Renal pelvis (tissue), 4 donors: ENCODE results near the gene GMDS. TPM values are rescaled to one million over a fixed set of nuclear protein-coding genes. Genes with fewer than 3 reads are reported as not detected.

Experiments used
- DNase-seq: peaks from one replicate; pipeline ENCODE4 v3.0.0-alpha.2; 2013
- polyA plus RNA-seq, 3 donors: library from polyadenylated mRNA; unstranded; fragments of 120-200 nt; gene quantifications; one replicate each; pipeline ENCODE4 v1.2.1, GENCODE V29; 2013; ENCODE audit not compliant: insufficient read length in 3 of 3

GMDS gene
- polyA plus RNA-seq, 3 donors = 66.8 to 76.2 (median 68.5) TPM

DNA sequence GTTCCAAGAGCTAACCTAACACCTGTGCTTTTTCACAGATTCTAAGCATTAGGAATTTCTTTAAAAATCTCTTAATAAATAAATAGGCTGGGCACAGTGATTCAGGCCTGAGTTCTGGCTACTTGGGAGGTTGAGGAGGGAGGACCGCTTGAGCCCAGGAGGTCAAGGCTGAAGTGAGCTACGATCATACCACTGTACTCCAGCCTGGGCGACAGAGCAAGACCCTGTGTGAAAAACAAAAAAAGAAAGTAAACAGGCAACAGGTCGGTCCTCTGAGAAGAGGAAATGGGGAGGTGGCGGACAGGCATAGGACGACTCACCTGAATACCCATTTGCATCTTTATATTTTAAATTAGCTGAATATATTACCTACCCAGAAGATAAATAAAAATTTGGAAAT is 26.5 kb downstream of the GMDS start:
- no peak for DNase-seq

DNA sequence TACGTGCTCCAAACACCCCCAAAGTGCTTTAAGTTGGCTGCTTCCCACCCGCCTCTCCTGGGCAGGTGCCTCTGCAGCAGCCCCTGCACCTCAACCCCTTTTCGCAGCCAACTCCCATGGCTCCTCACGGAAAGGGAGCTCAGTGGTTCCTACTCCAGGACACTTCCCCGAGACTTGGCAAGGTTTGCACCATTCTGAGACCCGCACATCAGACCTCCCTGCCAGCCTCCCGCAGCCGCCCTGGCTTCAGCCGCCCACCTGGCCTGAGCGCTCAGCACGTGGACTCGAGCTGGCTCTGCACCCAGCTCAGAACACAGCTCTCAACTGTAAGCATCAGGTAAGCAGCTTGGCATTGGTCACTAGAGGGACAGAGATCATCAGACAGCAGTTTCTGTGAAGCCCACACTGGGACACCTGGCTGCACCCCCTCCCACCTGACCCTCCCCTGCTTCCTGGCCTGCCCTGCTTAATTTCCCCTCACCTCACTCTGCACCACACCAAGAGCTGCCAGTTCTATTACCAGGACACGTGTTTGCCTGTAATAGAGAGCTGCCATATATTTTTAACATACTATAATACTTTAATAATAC is 28.5 kb downstream of the GMDS start:
- no peak for DNase-seq

DNA sequence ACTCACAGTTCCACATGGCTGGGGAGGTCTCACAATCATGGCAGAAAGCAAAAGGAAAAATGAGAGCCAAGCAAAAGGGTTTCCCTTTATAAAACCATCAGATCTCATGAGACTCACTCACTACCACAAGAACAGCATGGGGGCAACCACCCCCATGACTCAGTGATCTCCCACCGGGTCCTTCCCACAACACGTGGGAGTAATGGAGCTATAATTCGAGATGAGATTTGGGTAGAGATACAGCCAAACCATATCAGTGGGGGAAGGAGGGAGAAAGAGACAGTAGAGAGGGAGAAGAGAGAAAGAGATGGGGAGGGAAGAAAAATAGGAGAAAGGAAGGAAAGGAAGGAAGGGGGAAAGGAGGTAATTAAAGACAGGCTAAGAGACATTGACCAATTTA is 30.1 kb downstream of the GMDS start:
- no peak for DNase-seq

DNA sequence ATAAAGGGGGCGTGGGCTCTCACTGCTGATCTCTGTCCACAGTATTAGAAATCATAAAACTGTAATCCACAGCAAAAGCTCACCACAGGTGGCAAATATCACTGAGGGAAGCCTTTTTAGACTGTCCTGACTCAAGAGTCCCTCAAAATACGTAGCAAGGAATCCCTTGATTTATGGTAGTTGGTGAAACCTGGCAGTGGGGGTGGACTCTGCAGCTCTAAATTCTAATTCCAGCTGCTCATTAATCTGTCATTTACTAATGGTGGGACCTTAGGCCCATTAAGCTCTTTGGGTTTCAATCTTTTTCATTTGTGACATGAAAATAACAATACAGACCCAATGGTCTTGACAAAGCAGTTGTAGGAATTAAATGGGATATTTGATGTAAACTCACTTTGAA is 32.3 kb downstream of the GMDS start:
- peak; percentile 71 for DNase-seq

DNA sequence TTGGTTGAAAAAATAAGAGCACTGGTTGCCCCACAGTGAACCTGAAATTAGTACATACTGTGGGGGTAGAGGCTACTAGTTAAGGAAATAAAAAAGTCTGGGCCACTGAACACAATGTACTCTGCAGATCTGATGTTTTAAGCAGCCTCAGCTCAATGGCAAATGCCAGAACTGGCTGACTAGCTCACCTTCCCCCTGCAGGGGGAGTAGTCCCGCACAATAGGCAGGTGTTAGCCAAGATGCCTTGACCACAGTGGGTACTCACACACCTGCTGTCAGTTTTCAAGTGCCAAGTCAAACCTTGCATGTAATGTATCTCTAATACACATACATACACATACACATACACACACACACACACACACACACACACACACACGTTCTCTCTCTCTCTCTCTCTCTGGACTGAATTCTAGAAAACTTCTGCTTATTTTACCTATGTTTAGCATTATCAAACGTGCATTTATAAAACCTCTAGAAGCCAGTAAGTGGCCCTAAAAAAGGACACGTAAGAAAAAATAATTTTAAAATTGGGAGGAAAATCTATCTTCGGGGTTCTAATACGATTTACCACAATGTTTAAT is 36.1 kb downstream of the GMDS start:
- peak; percentile 35 for DNase-seq

DNA sequence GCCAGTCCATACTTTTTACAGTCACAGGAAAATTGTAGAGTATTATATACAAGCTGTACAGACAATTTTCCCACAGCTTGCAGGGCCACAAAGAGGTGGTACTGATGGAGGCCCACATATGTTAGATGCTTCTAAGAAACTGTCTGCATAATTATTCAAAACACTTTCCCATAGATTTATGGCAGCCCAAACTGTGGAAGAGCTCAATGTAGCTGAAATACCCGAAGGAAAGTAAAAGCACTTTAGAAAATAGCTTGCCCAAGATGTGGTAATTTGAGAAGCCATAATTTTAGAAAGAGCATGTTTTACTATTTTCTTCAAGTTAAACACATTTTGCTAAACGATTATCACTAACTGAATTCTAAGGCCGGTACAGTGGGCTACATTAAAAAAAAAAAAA is 36.9 kb downstream of the GMDS start:
- no peak for DNase-seq

DNA sequence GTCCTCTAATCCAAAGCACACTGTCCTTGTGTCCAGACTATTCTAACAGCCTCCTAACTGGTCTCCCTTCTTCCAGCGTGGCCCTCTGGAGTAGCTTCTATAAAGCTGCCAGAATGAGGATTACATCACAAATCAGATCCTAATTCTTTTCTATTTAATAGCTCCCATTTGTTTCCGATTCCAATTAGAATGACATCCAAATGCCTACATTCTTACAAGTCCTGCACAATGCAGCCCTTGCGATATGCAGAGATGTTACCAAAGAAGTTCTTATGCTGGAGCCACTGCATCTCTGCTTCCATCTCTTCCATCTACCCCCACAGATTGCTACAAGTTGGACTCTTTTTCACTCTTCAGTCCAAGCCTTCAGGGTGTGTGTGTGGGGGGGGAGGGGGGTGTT is 40.0 kb downstream of the GMDS start:
- DNase-seq = no peak

DNA sequence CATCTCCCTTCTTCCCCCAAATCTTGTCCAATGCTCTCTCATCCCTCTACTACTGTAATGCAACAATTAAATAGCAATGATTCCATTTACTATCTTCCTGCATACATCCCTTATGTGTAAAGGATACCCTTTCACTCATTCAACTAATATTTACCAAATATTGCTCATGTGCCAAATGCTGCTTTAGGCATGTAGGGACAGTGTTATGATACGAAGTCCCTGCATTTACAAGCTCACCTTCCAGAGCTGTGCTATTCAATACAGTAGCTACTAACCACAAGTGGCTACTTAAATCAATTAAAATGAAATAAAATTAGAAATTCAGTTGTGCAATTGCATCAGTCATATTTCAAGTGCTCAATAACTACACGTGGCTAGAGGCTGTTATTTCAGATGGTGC is 41.1 kb downstream of the GMDS start:
- no peak for DNase-seq

DNA sequence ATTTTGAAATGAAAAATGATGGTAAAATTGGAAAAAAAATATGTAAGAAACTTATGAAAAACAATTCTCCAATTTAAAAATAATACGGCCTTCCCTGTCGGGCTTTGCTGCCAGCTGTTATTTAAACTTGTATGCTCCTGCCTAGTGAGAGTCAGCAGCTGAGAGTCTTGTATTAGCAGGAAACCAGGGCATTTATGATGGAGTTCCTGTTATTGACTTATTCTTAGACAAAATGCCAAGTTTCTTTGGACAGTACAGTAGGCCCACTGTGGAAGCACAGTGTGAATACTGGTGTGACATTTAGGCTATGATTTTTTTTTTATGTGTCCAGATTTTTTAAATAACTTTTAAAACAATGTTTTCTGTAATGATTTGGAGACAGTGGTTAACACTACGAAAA is 42.1 kb downstream of the GMDS start:
- DNase-seq = no peak

DNA sequence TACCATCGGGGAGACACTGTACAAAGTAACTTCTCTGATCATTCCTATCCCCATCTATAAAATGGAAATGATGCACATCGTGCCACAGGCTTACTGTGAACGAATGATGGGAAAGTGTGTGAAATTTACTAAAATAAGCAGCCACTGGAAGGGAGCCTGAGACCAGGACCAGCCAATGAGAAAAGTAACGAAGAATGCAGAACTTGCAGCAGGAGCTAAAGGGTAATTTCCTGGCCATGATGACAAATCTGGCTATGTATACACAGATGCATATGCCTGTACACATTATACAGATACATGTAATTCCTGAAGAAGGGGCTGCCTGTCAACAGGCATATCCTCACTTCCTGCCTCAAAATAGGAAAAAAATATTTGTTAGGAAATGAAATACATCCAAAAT is 47.4 kb downstream of the GMDS start:
- DNase-seq = no peak

DNA sequence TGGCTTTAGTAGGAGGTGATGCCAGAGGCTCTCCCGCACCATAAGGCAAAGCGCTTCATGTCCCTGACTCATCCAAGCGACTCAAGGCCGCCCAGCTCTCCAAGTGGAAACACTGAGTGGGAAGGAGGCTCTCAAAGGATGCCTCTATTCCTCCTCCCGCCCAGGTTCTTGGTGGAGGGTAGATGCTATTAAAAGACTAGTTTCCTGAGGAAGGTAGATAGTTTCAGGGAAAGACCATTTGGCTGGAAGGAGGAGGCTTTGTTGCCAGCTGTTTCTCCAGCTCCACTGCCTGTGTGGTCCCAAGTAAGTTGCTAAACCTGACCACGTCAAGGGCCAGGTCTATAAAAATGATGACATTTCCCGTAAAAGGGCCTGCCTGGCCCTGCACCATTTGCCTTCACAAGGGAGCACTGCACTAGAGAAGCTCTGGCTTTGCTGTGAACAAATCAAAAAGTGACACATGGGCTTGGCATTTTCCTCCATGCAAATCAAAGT is 48.2 kb downstream of the GMDS start:
- no peak for DNase-seq

DNA sequence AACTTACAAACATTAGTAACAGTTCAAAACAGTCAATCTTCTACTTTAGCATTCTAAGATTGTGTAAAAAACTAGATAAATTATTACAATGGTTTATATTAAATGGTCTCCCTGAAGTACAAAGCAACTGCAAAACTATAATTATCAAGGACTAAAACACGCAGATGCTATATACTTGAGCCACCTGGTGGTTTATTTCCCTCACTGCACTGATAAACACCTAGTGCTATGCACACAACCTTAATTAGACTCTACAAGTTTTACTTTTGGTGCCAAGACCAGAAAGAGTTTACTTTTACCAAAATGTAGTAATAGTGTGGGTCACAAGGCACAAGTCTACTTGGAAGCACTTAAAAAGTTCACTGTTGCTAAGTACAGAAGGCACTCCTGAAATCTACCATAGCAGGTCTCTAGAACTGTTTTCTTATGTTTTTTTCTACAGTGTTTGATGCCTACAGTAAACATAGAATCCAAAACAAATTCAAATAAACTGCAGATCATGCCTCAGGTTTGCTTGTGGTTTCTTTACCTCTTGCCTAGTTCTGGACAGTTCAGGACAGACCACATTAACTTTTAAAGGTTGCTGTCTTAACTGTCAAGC is 49.2 kb downstream of the GMDS start:
- DNase-seq = peak; percentile 65

DNA sequence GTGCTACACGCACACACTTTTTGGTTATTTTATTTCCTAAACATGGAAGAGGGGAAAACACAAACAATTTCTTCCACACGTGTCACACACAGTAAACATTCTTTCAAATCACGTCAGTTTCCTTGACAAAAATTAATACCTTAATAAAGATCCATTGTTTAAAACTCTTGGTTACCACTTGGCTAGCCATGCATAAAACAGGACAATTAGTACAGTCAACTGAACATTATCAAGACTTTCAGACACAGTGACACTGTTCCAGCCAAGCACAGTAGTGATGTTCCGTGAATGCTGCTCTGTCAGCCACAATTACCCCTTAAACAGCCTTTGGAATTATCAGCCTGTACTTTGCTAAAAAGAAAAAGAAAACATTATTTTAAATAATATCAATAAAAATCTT is 50.8 kb downstream of the GMDS start:
- no peak for DNase-seq

DNA sequence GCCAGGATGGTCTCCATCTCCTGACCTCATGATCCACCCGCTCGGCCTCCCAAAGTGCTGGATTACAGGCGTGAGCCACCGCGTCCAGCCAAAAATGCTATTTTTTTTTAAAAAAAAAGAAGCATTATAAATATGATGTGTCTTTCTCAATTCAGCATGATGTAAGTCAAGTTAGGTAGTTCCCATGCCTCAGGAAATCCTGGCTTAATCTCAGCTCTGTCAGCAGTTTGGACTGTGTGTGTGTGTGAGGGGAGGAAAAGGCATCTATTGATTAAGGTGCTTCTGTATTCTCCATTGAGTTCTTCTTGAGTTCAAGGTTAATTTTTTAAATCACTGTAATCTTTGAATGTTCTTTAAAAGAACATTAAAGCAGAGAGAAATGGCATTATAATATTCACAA is 51.5 kb downstream of the GMDS start:
- no peak for DNase-seq

DNA sequence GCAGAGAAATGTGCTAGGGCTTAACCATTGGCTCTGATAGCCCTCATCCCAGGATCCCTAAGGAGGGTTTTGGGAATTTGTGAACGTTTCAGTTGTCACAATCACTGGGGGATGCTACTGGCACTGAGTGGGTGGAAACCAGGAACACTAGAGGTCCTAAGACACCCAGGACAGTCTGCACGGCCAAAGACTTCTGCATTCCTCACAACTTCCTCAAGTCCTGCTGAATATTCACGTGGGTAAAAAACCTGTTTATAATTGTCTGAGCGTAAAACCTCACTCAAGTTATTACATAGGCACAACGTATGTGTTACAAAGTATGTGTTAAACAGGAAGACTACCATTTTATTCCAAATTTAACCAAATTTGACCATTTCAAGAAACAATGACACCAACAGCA is 52.4 kb downstream of the GMDS start:
- DNase-seq = no peak

DNA sequence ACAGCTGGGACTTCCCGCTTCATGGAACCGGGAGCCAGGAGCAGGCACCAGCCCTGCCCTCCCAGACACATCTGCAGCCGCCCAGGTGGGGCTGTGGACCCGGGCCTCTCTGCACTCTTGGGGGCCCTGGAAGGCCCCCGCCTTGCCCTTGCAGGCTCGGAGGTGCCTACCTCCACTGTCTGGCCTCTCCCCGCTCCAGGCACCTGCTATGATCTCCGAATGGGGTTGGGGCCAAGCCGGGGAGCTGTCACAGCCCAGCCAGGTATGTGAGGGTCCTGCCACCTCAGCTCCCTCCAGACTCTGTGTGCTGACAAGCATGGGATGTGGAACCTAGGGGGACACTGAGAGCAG is 54.0 kb downstream of the GMDS start:
- no peak for DNase-seq

DNA sequence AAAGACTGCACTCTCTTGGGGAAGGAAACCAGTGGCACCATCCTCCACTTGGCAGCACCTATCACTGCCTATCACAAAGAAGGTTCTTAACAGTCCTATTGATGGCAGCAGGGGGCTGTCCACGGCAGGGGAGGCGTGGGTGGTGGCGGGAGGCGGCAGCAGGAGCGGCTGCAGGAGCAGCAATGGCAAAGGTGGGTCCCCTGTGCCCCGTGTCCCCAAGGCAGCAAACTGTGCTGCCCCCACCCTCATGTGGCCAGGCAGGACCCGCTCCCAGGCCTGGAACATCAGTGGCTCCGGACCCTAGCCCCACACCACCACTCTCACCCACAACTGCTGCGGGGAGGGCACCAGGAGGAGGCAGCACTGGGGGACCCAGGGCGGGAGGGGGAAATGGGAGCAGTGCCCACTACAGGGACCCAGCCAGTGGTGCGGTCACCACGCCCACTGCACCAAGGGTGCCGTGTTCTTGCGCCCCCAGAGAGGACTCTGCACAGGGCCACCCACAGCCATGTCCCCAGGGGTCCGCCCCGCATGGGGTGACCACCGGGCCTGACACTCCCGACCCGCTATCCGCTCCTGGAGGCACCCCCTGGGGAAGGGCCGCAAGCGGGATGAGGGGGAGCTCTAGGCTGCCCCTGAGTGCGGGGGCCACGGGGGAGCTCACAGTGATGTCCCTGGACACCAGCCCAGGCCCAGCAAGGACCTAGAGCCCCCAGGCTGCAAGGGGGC is 54.6 kb downstream of the GMDS start:
- DNase-seq = no peak

DNA sequence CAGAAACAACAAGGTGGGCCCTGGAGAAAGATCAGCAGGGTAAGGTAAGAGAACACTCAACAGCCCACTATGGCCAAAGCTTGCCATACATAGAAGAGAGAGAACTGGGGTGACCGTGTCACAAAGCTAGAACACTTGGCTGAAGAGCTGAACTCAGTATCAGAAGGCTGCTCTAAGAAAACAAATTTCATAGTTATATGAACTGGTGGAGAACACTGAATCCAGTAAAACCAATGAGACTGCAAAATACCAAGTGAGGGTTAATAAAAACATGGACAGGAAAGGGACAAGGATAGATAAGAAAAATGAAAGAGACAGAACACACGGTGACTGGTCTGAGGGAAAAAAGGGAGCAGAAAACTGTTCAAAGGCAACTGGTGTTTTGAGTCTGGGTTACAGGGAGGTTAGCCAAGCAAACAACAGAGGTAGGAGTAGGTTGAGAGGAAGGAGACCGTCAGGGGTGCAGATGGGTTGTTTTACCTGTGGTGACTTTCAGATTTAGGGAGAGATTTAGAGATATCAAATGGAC is 56.5 kb downstream of the GMDS start:
- DNase-seq = no peak

DNA sequence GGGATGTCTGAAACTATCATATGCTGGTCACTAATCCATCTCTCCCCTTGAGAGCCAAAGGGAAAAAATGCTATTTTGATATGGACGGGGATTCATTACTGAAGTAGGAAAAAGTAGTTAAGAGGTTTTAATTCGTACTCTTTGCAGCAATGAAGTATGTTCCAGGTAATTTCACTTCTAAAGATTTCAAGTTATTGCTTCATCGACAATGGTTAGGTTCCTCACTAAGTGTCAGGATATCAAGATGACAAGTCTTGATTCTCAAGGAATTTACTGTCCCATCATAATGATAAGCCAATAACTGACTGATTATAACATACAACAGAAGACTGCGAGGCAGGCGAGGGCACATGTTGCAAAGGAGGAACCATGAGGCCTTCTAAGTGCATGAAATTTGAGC is 57.0 kb downstream of the GMDS start:
- no peak for DNase-seq

DNA sequence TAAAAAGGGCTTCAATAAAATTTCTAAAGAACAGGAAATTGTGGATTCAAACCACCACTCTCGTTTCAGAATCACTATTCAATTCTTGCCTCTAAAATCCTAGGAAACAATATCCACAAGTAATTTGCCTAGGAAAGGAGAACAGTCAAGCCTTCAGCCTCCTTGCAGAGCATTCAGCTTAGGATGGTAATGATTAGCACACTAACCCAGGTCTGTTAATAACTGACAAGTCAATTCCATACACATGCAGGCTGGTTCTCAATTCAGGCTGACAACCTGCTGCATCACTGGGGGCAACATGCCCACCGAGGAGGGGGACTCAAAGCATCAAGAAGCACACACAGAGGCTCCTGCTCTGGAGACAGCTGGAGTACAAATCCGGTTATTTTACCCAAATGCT is 57.6 kb downstream of the GMDS start:
- DNase-seq = peak; percentile 36

DNA sequence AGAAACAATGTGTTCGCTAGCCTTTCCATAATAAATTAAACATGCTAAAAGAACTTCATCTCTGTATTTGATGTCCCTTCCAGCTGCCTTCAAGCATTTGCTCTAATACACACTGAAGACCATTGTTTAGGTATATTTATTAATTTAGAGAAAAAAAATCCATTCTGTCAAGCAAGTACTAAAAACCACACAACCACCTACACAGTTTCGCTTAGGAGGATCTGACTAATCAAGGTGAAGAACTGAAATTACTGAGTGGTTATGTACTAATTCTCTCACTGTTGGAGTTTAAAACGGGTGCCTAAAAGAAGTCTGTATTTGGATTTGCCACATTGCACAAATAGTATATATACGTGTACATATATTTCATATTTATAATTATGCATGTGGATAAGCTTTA is 58.9 kb downstream of the GMDS start:
- no peak for DNase-seq

DNA sequence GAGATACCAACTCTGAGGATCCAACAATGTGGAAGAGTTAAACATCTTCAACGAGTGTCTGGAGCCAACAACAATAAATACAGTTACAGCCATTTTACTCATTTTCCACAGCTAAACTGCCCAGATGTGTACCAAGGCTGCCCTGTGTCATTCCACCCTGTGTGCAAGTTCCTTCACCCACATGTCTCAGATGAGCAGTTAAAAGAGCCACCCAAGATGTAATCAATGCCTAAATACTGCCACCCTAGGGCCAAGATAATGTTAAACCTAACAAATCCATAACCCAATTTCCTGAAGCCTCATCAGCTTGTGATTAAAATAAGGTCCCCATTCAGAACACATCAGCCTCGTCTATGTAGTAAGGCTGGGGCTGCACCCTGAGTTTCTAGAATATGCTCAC is 59.9 kb downstream of the GMDS start:
- DNase-seq = no peak
